CD4-positive, alpha-beta T cell treated with Interleukin-6 at 100 ng/mL for 8 hours (primary cell): ENCODE results near the gene CLTCL1.
"Not testable (repeated sequence)": the region's sequence is repeated elsewhere in the genome, so short reads cannot be mapped to it uniquely, and the experiment has no call there.

ENCODE experiments used
- DNase-seq: peaks from one replicate; pipeline ENCODE4 v3.0.0-alpha.2; 2020; ENCODE audit warnings: mixed read lengths, low spot score

The CLTCL1 gene

GRCh38 chr22:19291580-19292457, at the start of gene CLTCL1:
CLTCL1 (minus strand) TSS chr22:19291719; CDS start chr22:19291641, 78 bp downstream.
- DNase-seq = peak; percentile 72

GRCh38 chr22:19337137-19337536, 45.6 kb upstream of the CLTCL1 start:
- no peak for DNase-seq

- no peak for DNase-seq
Observed at GRCh38 chr22:19336133-19337075, 44.9 kb upstream of the CLTCL1 start.

- DNase-seq = no peak
Observed at GRCh38 chr22:19331975-19332374, 40.5 kb upstream of the CLTCL1 start.

- DNase-seq = no peak
Observed at GRCh38 chr22:19331474-19331873, 40.0 kb upstream of the CLTCL1 start.

GRCh38 chr22:19330865-19331418, 39.4 kb upstream of the CLTCL1 start:
- DNase-seq = no peak

GRCh38 chr22:19330205-19330604, 38.7 kb upstream of the CLTCL1 start:
- not testable (repeated sequence) for DNase-seq

- no peak for DNase-seq
Observed at GRCh38 chr22:19329454-19329853, 37.9 kb upstream of the CLTCL1 start.

- DNase-seq = no peak
Observed at GRCh38 chr22:19325296-19325948, 33.9 kb upstream of the CLTCL1 start.

- not testable (repeated sequence) for DNase-seq
Observed at GRCh38 chr22:19323420-19323819, 31.9 kb upstream of the CLTCL1 start.

- DNase-seq = no peak
Observed at GRCh38 chr22:19321757-19322156, 30.2 kb upstream of the CLTCL1 start.

- not testable (repeated sequence) for DNase-seq
Observed at GRCh38 chr22:19320136-19320535, 28.6 kb upstream of the CLTCL1 start.

- DNase-seq = no peak
Observed at GRCh38 chr22:19319281-19319680, 27.8 kb upstream of the CLTCL1 start.

GRCh38 chr22:19317865-19318264, 26.3 kb upstream of the CLTCL1 start:
- no peak for DNase-seq

GRCh38 chr22:19307872-19308271, 16.4 kb upstream of the CLTCL1 start:
- DNase-seq = no peak

GRCh38 chr22:19306535-19306934, 15.0 kb upstream of the CLTCL1 start:
- DNase-seq = not testable (repeated sequence)

- DNase-seq = no peak
Observed at GRCh38 chr22:19304547-19304946, 13.0 kb upstream of the CLTCL1 start.

- no peak for DNase-seq
Observed at GRCh38 chr22:19303785-19304184, 12.3 kb upstream of the CLTCL1 start.

GRCh38 chr22:19295733-19296132, 4.2 kb upstream of the CLTCL1 start:
- no peak for DNase-seq

GRCh38 chr22:19292458-19293230, 1.1 kb upstream of the CLTCL1 start:
- no peak for DNase-seq

GRCh38 chr22:19291218-19291579, 320 bp downstream of the CLTCL1 start:
- peak; percentile 7 for DNase-seq
